ENCODE data around the gene TUBA4B.

Gene TUBA4B

GRCh38 chr2:219289195-219289536 lies 36.1 kb downstream of the TUBA4B start:
- no peak for ATAC-seq
- TF ChIP-seq ZFP30 (CRISPR knock-in tag; IDR thresholded peaks at IDR 0.05): no peak
- TF ChIP-seq SNAI2 (CRISPR knock-in tag; IDR thresholded peaks at IDR 0.05): no peak
- peak; percentile 84; the same call in 1 of the 2 replicates for TF ChIP-seq ZFP3 (CRISPR knock-in tag; IDR thresholded peaks at IDR 0.05)
- TF ChIP-seq, protein P1, sequence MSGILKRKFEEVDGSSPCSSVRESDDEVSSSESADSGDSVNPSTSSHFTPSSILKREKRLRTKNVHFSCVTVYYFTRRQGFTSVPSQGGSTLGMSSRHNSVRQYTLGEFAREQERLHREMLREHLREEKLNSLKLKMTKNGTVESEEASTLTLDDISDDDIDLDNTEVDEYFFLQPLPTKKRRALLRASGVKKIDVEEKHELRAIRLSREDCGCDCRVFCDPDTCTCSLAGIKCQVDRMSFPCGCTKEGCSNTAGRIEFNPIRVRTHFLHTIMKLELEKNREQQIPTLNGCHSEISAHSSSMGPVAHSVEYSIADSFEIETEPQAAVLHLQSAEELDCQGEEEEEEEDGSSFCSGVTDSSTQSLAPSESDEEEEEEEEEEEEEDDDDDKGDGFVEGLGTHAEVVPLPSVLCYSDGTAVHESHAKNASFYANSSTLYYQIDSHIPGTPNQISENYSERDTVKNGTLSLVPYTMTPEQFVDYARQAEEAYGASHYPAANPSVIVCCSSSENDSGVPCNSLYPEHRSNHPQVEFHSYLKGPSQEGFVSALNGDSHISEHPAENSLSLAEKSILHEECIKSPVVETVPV (CRISPR knock-in tag; IDR thresholded peaks at IDR 0.05): no peak
- TF ChIP-seq OSR1 (CRISPR knock-in tag; IDR thresholded peaks at IDR 0.05): no peak

DNA sequence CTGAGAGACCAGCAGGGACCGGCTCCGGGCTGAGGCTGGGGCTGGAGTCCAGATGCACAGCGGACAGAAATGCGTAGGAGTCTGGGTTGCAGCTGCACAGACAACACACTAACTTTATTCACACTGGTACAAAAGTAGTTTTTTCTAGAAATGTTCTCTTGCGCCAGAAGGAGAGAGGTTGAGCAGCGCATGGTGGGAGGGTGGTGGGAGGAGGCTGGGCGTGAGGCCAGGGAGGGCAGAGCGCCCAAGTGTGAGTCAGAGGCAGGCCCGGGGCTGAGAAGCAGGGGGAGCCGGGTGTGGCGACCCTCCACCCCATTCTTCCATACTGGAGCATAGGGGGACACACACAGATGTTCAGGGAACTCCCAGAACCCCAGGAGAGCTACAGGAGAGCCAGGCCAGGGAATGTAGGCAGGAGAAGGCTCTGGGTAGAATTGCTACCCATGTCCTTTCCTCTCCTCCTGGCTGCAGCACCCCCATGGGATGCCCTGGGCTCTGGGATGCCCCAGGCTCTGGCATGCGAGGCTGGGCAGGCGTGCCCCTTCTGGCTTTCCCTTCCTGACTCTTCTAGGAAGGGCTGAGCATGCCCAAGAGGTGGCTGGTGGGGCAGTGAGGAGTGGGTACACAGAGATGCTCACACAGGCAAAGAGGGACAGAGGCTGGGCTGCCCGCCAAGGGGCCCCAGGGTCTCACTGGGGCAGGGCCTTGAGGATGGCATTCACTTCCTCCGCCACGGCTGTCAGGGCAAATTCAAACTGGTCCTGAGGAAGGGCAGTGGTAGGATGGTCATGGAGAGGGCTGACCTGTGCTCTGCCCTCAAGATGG lies 36.7 kb downstream of the TUBA4B start:
- TF ChIP-seq TOX (CRISPR knock-in tag; IDR thresholded peaks at IDR 0.05; ENCODE audit: borderline replicate concordance): no peak
- TF ChIP-seq ESRRG (CRISPR knock-in tag; IDR thresholded peaks at IDR 0.05): no peak
- no peak for TF ChIP-seq ZC3H10 (CRISPR knock-in tag; IDR thresholded peaks at IDR 0.05)
- no peak for TF ChIP-seq ZNF70 (CRISPR knock-in tag; IDR thresholded peaks at IDR 0.05)
- no peak for TF ChIP-seq TCF4 (CRISPR knock-in tag; IDR thresholded peaks at IDR 0.05; ENCODE audit: borderline replicate concordance)
- TF ChIP-seq, protein P2, sequence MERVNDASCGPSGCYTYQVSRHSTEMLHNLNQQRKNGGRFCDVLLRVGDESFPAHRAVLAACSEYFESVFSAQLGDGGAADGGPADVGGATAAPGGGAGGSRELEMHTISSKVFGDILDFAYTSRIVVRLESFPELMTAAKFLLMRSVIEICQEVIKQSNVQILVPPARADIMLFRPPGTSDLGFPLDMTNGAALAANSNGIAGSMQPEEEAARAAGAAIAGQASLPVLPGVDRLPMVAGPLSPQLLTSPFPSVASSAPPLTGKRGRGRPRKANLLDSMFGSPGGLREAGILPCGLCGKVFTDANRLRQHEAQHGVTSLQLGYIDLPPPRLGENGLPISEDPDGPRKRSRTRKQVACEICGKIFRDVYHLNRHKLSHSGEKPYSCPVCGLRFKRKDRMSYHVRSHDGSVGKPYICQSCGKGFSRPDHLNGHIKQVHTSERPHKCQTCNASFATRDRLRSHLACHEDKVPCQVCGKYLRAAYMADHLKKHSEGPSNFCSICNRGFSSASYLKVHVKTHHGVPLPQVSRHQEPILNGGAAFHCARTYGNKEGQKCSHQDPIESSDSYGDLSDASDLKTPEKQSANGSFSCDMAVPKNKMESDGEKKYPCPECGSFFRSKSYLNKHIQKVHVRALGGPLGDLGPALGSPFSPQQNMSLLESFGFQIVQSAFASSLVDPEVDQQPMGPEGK (CRISPR knock-in tag; IDR thresholded peaks at IDR 0.05; ENCODE audit: borderline replicate concordance): no peak
- TF ChIP-seq PPARA (CRISPR knock-in tag; IDR thresholded peaks at IDR 0.05; ENCODE audit: borderline replicate concordance): no peak
- TF ChIP-seq, protein P1 (CRISPR knock-in tag; IDR thresholded peaks at IDR 0.05): no peak
- TF ChIP-seq, protein P3, sequence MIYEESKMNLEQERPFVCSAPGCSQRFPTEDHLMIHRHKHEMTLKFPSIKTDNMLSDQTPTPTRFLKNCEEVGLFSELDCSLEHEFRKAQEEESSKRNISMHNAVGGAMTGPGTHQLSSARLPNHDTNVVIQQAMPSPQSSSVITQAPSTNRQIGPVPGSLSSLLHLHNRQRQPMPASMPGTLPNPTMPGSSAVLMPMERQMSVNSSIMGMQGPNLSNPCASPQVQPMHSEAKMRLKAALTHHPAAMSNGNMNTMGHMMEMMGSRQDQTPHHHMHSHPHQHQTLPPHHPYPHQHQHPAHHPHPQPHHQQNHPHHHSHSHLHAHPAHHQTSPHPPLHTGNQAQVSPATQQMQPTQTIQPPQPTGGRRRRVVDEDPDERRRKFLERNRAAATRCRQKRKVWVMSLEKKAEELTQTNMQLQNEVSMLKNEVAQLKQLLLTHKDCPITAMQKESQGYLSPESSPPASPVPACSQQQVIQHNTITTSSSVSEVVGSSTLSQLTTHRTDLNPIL (CRISPR knock-in tag; IDR thresholded peaks at IDR 0.05; ENCODE audit: low read depth): no peak
- TF ChIP-seq ZNF565 (CRISPR knock-in tag; conservative IDR thresholded peaks at IDR 0.05; ENCODE audit: low read depth): no peak
- TF ChIP-seq ZFP30 (CRISPR knock-in tag; IDR thresholded peaks at IDR 0.05): no peak
- no peak; the same call in 1 of the 2 replicates for TF ChIP-seq ZFP3 (CRISPR knock-in tag; IDR thresholded peaks at IDR 0.05)
- TF ChIP-seq GLIS3 (CRISPR knock-in tag; IDR thresholded peaks at IDR 0.05): no peak
- TF ChIP-seq OSR1 (CRISPR knock-in tag; IDR thresholded peaks at IDR 0.05): no peak
- TF ChIP-seq, protein P4, sequence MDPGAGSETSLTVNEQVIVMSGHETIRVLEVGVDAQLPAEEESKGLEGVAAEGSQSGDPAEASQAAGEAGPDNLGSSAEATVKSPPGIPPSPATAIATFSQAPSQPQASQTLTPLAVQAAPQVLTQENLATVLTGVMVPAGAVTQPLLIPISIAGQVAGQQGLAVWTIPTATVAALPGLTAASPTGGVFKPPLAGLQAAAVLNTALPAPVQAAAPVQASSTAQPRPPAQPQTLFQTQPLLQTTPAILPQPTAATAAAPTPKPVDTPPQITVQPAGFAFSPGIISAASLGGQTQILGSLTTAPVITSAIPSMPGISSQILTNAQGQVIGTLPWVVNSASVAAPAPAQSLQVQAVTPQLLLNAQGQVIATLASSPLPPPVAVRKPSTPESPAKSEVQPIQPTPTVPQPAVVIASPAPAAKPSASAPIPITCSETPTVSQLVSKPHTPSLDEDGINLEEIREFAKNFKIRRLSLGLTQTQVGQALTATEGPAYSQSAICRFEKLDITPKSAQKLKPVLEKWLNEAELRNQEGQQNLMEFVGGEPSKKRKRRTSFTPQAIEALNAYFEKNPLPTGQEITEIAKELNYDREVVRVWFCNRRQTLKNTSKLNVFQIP (CRISPR knock-in tag; IDR thresholded peaks at IDR 0.05; ENCODE audit: borderline replicate concordance, low read depth): no peak
- no peak for TF ChIP-seq ZNF8 (CRISPR knock-in tag; IDR thresholded peaks at IDR 0.05)
- no peak for TF ChIP-seq RARB (CRISPR knock-in tag; IDR thresholded peaks at IDR 0.05)
- ATAC-seq: peak; percentile 79

GRCh38 chr2:219290381-219291171 lies 37.5 kb downstream of the TUBA4B start:
- TF ChIP-seq BACH2 (CRISPR knock-in tag; IDR thresholded peaks at IDR 0.05; ENCODE audit: borderline replicate concordance) (no peak), ZNF565 (CRISPR knock-in tag; conservative IDR thresholded peaks at IDR 0.05; ENCODE audit: low read depth) (no peak)

More at GRCh38 chr2:219290381-219291171, 37.5 kb downstream of the TUBA4B start:
- no peak for ATAC-seq
